Measurements from ENCODE around the gene SSX3. TPM values are rescaled to one million over a fixed set of nuclear protein-coding genes. Genes with fewer than 3 reads are reported as not detected.
"Not testable (repeated sequence)": the region's sequence is repeated elsewhere in the genome, so short reads cannot be mapped to it uniquely, and the experiment has no call there.

Gene SSX3
- polyA plus RNA-seq (2011; rRNA removed): not detected in 2 replicates
- polyA minus RNA-seq (2011; rRNA and poly(A)+ RNA removed): not detected in 2 replicates

DNA sequence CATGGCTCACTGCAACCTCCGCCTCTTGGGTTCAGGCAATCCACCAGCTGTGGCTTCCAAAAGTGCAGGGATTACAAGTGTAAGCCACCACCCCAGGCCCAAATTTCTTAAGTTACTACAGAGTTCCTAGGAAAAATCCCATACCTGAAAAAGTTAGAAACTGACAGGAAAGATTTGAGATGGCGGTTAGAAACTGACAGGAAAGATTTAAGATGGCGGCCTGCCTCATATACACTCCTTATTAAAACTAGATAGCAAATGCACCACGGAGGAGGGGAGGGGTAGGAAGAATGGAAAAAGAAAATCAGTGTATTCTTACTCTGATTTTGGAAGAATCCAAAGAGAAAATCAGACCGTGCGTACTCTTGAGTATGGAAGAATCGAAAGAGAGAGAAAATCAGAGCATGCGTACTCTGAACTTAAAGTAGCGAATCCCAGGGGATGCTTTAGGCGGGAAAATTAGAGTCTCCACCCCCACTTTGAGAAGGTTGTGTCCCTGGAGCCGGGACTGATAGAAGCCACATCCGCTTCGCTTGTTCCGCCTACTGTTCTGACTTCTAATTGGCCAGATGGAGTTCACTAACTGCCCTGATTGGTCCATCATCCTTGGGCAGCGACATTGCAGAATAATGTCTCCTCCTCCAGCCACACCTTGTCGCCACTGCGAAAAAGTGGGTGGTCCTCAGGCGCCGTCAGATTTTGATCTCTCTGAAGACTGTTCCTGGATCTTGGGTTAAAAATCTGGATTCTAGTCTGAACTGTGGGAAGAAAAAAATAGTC lies at the start of gene SSX3:
Gene SSX3, minus strand, starts transcription at position 389 of the 780 bp plus-strand sequence. CDS start 1,454 bp downstream, outside the sequence.
- DNase-seq (ENCODE audit: low read depth); CTCF ChIA-PET; H3K4me3 ChIP-seq (ENCODE audit: low read depth, low read length); POLR2A ChIA-PET; H3K27me3 ChIP-seq (ENCODE audit: control insufficient read depth, insufficient read depth, low read length); H3K36me3 ChIP-seq (ENCODE audit: control insufficient read depth, insufficient read depth, low read length): not testable (repeated sequence)

GRCh38 chrX:48397825-48398224 lies 41.3 kb upstream of the SSX3 start:
- H3K4me3 ChIP-seq (ENCODE audit: low read depth, low read length); H3K36me3 ChIP-seq (ENCODE audit: control insufficient read depth, insufficient read depth, low read length); DNase-seq (ENCODE audit: low read depth); CTCF ChIA-PET; H3K27me3 ChIP-seq (ENCODE audit: control insufficient read depth, insufficient read depth, low read length); POLR2A ChIA-PET: not testable (repeated sequence)

DNA sequence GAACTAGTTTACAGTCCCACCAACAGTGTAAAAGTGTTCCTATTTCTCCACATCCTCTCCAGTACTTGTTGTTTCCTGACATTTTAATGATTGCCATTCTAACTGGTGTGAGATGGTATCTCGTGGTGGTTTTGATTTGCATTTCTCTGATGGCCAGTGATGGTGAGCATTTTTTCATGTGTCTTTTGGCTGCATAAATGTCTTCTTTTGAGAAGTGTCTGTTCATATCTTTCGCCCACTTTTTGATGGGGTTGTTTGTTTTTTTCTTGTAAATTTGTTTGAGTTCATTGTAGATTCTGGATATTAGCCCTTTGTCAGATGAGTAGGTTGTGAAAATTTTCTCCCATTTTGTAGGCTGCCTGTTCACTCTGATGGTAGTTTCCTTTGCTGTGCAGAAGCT lies 40.4 kb upstream of the SSX3 start:
- POLR2A ChIA-PET; H3K27me3 ChIP-seq (ENCODE audit: control insufficient read depth, insufficient read depth, low read length); DNase-seq (ENCODE audit: low read depth); H3K36me3 ChIP-seq (ENCODE audit: control insufficient read depth, insufficient read depth, low read length); H3K4me3 ChIP-seq (ENCODE audit: low read depth, low read length); CTCF ChIA-PET: not testable (repeated sequence)

- H3K36me3 ChIP-seq (ENCODE audit: control insufficient read depth, insufficient read depth, low read length); POLR2A ChIA-PET: not testable (repeated sequence)
These were observed 26.7 kb upstream of the SSX3 start, which contains the start of gene SSX4 for GRCh38 chrX:48383239-48383638. SSX4 (plus strand) TSS chrX:48383539; CDS start chrX:48384054, 515 bp downstream.

GRCh38 chrX:48370408-48370807 lies 13.9 kb upstream of the SSX3 start:
- H3K27me3 ChIP-seq (ENCODE audit: control insufficient read depth, insufficient read depth, low read length); POLR2A ChIA-PET; DNase-seq (ENCODE audit: low read depth); H3K4me3 ChIP-seq (ENCODE audit: low read depth, low read length); CTCF ChIA-PET; H3K36me3 ChIP-seq (ENCODE audit: control insufficient read depth, insufficient read depth, low read length): not testable (repeated sequence)

More at GRCh38 chrX:48383239-48383638, 26.7 kb upstream of the SSX3 start, which contains the start of gene SSX4:
- DNase-seq (ENCODE audit: low read depth); H3K4me3 ChIP-seq (ENCODE audit: low read depth, low read length); CTCF ChIA-PET; H3K27me3 ChIP-seq (ENCODE audit: control insufficient read depth, insufficient read depth, low read length): not testable (repeated sequence)

- H3K4me3 ChIP-seq (ENCODE audit: low read depth, low read length); H3K27me3 ChIP-seq (ENCODE audit: control insufficient read depth, insufficient read depth, low read length); POLR2A ChIA-PET; DNase-seq (ENCODE audit: low read depth); H3K36me3 ChIP-seq (ENCODE audit: control insufficient read depth, insufficient read depth, low read length); CTCF ChIA-PET: not testable (repeated sequence)
These were observed 11.4 kb upstream of the SSX3 start for GRCh38 chrX:48367717-48368408.

DNA sequence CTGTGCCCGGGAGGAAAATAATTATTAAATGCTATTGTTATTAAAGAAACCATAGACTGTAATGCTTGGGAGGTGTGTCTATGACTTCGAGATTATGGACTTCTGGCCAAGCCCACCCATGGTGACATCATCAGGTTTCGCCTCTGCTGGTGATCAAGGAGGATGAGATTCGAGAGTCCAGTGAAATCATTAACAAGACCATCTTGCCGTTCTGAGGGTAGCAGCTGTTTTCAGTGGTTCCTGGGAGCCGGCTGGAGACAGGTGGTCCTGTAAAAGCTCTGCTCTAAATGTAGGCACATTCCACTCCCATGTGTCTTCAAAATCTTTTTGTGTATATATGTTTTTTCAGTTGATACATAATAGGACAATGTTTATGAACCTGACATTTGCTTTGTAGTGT lies 2.8 kb upstream of the SSX3 start:
- DNase-seq (ENCODE audit: low read depth); CTCF ChIA-PET; H3K4me3 ChIP-seq (ENCODE audit: low read depth, low read length); H3K27me3 ChIP-seq (ENCODE audit: control insufficient read depth, insufficient read depth, low read length); POLR2A ChIA-PET; H3K36me3 ChIP-seq (ENCODE audit: control insufficient read depth, insufficient read depth, low read length): not testable (repeated sequence)

DNA sequence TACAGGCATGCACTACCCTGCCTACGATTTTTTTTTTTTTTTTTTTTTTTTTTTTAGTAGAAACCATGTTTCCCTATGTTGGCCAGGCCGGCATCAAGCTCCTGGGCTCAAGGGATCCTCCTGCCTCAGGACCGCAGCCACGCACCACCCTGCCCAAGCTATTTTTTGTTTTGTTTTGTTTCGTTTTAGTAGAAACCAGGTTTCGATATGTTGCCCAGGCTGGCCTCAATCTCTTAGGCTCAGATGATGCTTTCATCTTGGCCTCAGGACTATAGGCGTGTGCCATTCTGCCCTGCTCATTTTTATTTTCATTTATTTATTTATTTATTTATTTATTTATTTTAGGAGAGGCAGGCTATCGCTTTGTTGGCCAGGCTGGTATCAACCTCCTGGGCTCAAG lies 1.2 kb upstream of the SSX3 start:
- POLR2A ChIA-PET: no interaction called here
- H3K36me3 ChIP-seq (ENCODE audit: control insufficient read depth, insufficient read depth, low read length): no peaks in the 10 kb centered on the region
- TF ChIP-seq, protein P1, sequence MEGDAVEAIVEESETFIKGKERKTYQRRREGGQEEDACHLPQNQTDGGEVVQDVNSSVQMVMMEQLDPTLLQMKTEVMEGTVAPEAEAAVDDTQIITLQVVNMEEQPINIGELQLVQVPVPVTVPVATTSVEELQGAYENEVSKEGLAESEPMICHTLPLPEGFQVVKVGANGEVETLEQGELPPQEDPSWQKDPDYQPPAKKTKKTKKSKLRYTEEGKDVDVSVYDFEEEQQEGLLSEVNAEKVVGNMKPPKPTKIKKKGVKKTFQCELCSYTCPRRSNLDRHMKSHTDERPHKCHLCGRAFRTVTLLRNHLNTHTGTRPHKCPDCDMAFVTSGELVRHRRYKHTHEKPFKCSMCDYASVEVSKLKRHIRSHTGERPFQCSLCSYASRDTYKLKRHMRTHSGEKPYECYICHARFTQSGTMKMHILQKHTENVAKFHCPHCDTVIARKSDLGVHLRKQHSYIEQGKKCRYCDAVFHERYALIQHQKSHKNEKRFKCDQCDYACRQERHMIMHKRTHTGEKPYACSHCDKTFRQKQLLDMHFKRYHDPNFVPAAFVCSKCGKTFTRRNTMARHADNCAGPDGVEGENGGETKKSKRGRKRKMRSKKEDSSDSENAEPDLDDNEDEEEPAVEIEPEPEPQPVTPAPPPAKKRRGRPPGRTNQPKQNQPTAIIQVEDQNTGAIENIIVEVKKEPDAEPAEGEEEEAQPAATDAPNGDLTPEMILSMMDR (IDR thresholded peaks at IDR 0.05; ENCODE audit: insufficient read depth, low read depth, low read length): no peak
- CTCF ChIA-PET: no interaction called here
- no peak for DNase-seq (ENCODE audit: low read depth)
- H3K27me3 ChIP-seq (ENCODE audit: control insufficient read depth, insufficient read depth, low read length): no peaks in the 10 kb centered on the region
- H3K4me3 ChIP-seq (ENCODE audit: low read depth, low read length): no peak overlapping the region

DNA sequence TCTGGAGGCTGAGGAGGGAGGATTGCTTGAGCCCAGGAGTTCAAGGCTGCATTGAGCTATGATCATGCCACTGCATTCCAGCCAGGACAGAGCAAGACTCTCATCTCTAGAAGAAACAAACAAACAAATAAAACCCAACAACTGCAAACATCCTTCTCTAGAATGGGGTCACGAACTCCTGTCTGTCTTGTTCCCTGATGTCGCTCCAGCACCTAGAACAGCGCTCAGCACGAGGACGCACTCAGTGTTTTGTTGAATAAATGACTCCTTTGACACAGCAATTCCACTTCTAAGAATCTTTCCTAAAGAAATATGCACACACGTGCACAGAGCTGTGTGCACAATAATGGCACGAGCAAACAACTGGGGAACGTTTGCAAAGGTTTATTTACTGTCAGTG lies 10.4 kb downstream of the SSX3 start:
- CTCF ChIA-PET; DNase-seq (ENCODE audit: low read depth); H3K4me3 ChIP-seq (ENCODE audit: low read depth, low read length); H3K27me3 ChIP-seq (ENCODE audit: control insufficient read depth, insufficient read depth, low read length); POLR2A ChIA-PET; H3K36me3 ChIP-seq (ENCODE audit: control insufficient read depth, insufficient read depth, low read length): not testable (repeated sequence)

- CTCF ChIA-PET; H3K27me3 ChIP-seq (ENCODE audit: control insufficient read depth, insufficient read depth, low read length); POLR2A ChIA-PET; H3K4me3 ChIP-seq (ENCODE audit: low read depth, low read length); DNase-seq (ENCODE audit: low read depth); H3K36me3 ChIP-seq (ENCODE audit: control insufficient read depth, insufficient read depth, low read length): not testable (repeated sequence)
These were observed 42.5 kb downstream of the SSX3 start for GRCh38 chrX:48313996-48314395.
